Mesothelial cell of epicardium (in vitro differentiated cells): ENCODE measurements around the gene SIGLEC6. TPM values are rescaled to one million over a fixed set of nuclear protein-coding genes. Genes with fewer than 3 reads are reported as not detected.
A peak's percentile ranks its signal among the peaks of the same experiment; 100 is the strongest.

Source experiments
- DNase-seq, 2 experiments: peaks; one replicate each; pipeline ENCODE4 v3.0.0; 2021; ENCODE audit warnings: low spot score in 2 of 2; ENCODE audit not compliant: unreplicated experiment in 2 of 2
- H3K27ac Mint-ChIP-seq: 2 replicates; pipeline ENCODE4 v1.8.0; 2021; ENCODE audit warnings: mixed read lengths
- H3K27me3 Mint-ChIP-seq: 2 replicates; pipeline ENCODE4 v1.8.0; 2021; ENCODE audit warnings: low read depth, mixed read lengths
- H3K36me3 Mint-ChIP-seq: 2 replicates; pipeline ENCODE4 v1.8.0; 2021; ENCODE audit warnings: mixed read lengths
- H3K4me1 Mint-ChIP-seq: 2 replicates; pipeline ENCODE4 v1.8.0; 2021; ENCODE audit warnings: mixed read lengths
- H3K4me3 Mint-ChIP-seq: 2 replicates; pipeline ENCODE4 v1.8.0; 2021; ENCODE audit warnings: mild to moderate bottlenecking, moderate library complexity, mixed read lengths
- H3K9me3 Mint-ChIP-seq: 2 replicates; pipeline ENCODE4 v1.8.0; 2021; ENCODE audit warnings: mixed read lengths
- total RNA-seq: library from RNA; stranded (reverse); gene quantifications from 3 replicates; pipeline ENCODE4 v1.2.1, GENCODE V29; 2021
- TF ChIP-seq, protein P1 (sequence below): fragments of 200-600 bp; sonication (generic); IDR thresholded peaks from one replicate; pipeline ENCODE4 v1.5.0; 2021; ENCODE audit warnings: antibody characterized with exemption; ENCODE audit not compliant: unreplicated experiment

The SIGLEC6 gene
- total RNA-seq, 1 donor from 2014 or later = not detected

GRCh38 chr19:51541458-51542357, 10.2 kb upstream of the SIGLEC6 start:
- Mint-ChIP-seq H3K4me3 (no peak overlapping the region), H3K9me3 (peaks cover 64% of the 10 kb centered on the region), H3K27me3 (no peaks in the 10 kb centered on the region), H3K27ac (no peak overlapping the region), H3K4me1 (no peaks in the 10 kb centered on the region), H3K36me3 (no peaks in the 10 kb centered on the region)
- peak in 1 of 2 experiments; percentile 25 for DNase-seq
- TF ChIP-seq, protein P1, sequence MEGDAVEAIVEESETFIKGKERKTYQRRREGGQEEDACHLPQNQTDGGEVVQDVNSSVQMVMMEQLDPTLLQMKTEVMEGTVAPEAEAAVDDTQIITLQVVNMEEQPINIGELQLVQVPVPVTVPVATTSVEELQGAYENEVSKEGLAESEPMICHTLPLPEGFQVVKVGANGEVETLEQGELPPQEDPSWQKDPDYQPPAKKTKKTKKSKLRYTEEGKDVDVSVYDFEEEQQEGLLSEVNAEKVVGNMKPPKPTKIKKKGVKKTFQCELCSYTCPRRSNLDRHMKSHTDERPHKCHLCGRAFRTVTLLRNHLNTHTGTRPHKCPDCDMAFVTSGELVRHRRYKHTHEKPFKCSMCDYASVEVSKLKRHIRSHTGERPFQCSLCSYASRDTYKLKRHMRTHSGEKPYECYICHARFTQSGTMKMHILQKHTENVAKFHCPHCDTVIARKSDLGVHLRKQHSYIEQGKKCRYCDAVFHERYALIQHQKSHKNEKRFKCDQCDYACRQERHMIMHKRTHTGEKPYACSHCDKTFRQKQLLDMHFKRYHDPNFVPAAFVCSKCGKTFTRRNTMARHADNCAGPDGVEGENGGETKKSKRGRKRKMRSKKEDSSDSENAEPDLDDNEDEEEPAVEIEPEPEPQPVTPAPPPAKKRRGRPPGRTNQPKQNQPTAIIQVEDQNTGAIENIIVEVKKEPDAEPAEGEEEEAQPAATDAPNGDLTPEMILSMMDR = no peak

DNA sequence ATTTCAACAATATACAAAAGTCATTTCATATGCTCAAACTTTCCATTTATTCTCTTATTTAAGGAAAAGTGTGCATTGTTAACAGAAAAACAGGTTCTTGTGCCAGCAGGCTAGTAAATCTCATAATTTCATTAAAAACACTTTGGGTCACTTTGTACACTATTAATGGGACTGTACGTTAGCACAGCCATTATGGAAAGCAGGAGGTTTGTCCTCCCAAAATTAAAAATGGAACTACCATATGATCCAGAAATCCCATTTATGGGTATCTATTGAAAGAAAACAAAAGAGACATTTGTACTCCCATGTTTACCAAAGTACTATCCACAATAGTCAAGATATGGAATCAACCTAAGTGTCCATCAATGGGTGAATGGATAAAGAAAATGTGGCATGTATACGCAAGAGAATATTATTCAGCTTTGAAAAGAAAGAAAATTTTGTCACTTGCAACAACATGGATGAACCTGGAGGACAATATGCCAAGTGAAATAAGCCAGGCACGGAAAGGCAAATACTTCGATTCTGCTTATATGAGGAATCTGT, 8.4 kb upstream of the SIGLEC6 start:
- Mint-ChIP-seq H3K36me3 (no peaks in the 10 kb centered on the region), H3K27ac (no peak overlapping the region), H3K4me1 (no peaks in the 10 kb centered on the region), H3K4me3 (no peak overlapping the region), H3K27me3 (no peaks in the 10 kb centered on the region), H3K9me3 (peaks cover 77% of the 10 kb centered on the region)
- TF ChIP-seq, protein P1 = no peak
- DNase-seq = no peak

DNA sequence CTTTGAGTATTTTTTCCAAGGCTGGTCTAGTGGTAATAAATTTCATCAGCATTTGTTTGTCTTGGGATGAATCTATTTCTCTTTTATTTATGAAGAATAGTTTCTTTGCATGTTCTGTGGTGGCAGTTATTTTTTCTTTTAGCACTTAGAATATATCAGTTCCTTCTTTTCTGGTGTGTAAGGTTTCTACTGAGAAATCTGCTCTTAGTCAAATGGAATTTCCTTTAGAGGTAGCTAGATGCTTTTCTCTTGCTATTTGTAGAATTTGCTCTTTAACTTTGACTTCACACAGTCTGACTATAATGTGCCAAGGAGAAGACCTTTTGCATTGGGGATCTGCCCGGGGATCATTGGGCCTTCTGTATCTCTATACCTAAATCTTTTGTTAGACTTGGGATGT, 4.1 kb upstream of the SIGLEC6 start:
- Mint-ChIP-seq H3K9me3 (peaks cover 74% of the 10 kb centered on the region), H3K27ac (no peak overlapping the region), H3K27me3 (no peaks in the 10 kb centered on the region), H3K4me1 (no peaks in the 10 kb centered on the region), H3K36me3 (no peaks in the 10 kb centered on the region), H3K4me3 (no peak overlapping the region)
- DNase-seq = no peak
- TF ChIP-seq, protein P1 = no peak

DNA sequence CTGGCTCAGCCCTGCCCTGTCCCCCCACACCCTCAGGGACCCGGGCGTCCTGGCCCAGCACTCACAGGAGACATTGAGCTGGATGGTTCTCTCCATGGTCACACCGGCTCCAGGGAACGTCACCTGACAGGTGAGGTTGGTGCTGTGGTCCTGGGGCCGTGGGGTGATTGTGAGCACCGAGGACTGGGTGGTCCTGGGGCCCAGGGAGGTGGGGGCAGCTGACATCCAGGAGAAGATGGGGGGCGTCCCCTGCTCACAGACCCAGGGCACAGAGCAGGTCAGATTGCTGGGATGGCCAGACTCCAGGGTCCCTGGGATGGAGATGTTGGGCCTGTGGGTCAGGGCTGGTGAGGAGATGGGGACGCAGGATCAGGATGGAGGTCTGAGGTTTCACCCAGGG, 854 bp downstream of the SIGLEC6 start:
- H3K4me1 Mint-ChIP-seq = no peaks in the 10 kb centered on the region
- H3K27ac Mint-ChIP-seq = no peak overlapping the region
- no peaks in the 10 kb centered on the region for H3K36me3 Mint-ChIP-seq
- no peak overlapping the region for H3K4me3 Mint-ChIP-seq
- DNase-seq = no peak
- TF ChIP-seq, protein P1 = no peak
- H3K9me3 Mint-ChIP-seq = peaks cover 55% of the 10 kb centered on the region
- H3K27me3 Mint-ChIP-seq = no peaks in the 10 kb centered on the region

GRCh38 chr19:51529301-51529700, 2.2 kb downstream of the SIGLEC6 start:
- H3K27ac Mint-ChIP-seq = no peak overlapping the region
- H3K9me3 Mint-ChIP-seq = peaks cover 46% of the 10 kb centered on the region
- H3K27me3 Mint-ChIP-seq = no peaks in the 10 kb centered on the region
- no peaks in the 10 kb centered on the region for H3K4me1 Mint-ChIP-seq
- TF ChIP-seq, protein P1 = no peak
- no peak overlapping the region for H3K4me3 Mint-ChIP-seq
- DNase-seq = no peak
- H3K36me3 Mint-ChIP-seq = no peaks in the 10 kb centered on the region
